Measurements from ENCODE around the gene OR51M1.

OR51M1 gene

GRCh38 chr11:5384335-5384734 lies 723 bp downstream of the OR51M1 start:
- DNase-seq (ENCODE audit: low read depth in 2 of 2), result no peak

- no peak for DNase-seq (ENCODE audit: low read depth in 2 of 2)
These were observed 6.6 kb downstream of the OR51M1 start for GRCh38 chr11:5390210-5390609.

DNA sequence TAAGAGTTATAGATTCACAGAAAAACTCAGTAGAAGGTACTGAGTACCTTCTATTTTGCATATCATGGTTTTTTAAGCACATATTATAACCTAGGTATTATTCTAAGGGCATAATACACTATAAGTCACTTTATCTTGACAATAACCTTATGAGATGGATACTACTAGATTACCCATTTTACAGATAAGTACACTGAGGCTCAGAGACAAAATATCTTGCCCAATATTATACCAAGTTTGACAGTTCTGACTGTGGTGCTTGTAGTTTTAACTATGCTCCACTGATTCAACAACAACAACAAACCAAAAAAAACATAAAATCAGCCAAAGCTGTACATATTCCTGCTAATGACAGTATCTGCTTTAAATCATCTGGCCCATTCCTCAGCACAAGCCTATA lies 10.5 kb downstream of the OR51M1 start:
- DNase-seq (ENCODE audit: low read depth in 2 of 2), result no peak

GRCh38 chr11:5398936-5399335 lies 15.3 kb downstream of the OR51M1 start:
- DNase-seq (ENCODE audit: low read depth in 2 of 2), result no peak

- DNase-seq (ENCODE audit: low read depth in 2 of 2), result no peak
These were observed 21.6 kb downstream of the OR51M1 start for GRCh38 chr11:5405173-5405572.

GRCh38 chr11:5420993-5421392 lies 37.4 kb downstream of the OR51M1 start:
- no peak for DNase-seq (ENCODE audit: low read depth in 2 of 2)

DNA sequence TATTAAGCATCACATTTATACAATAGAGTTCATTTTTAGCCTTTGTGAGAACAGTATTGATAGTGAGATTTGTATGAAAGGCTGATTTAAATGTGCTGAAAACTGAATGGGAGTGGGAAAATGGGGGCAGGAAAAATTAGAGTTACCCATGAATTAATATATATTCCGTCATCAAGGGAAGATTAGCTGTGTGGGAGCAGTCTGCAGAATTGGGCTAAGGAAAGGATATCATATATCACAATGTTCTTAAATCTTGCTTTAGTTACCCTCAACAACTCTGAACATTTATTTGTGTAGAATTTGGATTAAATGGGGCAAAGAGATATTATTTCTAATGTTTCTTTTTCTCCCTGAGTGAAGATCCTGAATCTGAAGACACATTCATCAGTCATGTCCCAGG lies 38.2 kb downstream of the OR51M1 start, which contains the start of gene OR51Q1:
Gene OR51Q1, plus strand, starts transcription at position 301 of the 400 bp plus-strand sequence. Its CDS starts 90 bp downstream, at position 391.
- no peak for DNase-seq (ENCODE audit: low read depth in 2 of 2)

DNA sequence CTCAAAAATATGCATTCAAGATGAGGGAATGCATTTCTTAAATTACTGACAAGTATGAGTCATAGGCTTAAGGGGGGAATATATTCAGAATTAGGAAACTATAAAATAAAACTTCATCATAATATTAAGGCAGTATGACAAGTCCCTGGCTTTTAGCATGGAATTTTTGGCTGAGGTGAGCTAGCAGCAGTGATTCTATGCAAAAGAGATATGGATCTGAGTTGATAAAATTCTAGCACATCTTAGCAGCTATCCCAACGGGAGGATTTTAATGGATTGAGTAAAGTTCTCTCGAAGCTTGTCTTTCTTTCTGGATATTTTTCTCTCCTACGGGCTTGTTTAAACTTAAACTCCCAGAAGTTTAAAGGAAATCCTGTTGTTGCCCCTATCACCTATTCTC lies 39.5 kb downstream of the OR51M1 start:
- no peak for DNase-seq (ENCODE audit: low read depth in 2 of 2)

- DNase-seq (ENCODE audit: low read depth in 2 of 2), result no peak
These were observed 57.8 kb downstream of the OR51M1 start, which contains the start of gene OR51I1 for GRCh38 chr11:5441414-5441813. Gene OR51I1 (minus strand): TSS chr11:5441514. CDS start chr11:5441514, 0 bp downstream.

Data from stimulated activated CD4-positive, alpha-beta T cell treated with anti-CD3 and anti-CD28 coated beads, Interleukin-12 subunit alpha, Interleukin-12 subunit beta, amount 100 ng/mL, for 24 hours (primary cell).